ENCODE data around the gene PDE9A.

PDE9A gene

DNA sequence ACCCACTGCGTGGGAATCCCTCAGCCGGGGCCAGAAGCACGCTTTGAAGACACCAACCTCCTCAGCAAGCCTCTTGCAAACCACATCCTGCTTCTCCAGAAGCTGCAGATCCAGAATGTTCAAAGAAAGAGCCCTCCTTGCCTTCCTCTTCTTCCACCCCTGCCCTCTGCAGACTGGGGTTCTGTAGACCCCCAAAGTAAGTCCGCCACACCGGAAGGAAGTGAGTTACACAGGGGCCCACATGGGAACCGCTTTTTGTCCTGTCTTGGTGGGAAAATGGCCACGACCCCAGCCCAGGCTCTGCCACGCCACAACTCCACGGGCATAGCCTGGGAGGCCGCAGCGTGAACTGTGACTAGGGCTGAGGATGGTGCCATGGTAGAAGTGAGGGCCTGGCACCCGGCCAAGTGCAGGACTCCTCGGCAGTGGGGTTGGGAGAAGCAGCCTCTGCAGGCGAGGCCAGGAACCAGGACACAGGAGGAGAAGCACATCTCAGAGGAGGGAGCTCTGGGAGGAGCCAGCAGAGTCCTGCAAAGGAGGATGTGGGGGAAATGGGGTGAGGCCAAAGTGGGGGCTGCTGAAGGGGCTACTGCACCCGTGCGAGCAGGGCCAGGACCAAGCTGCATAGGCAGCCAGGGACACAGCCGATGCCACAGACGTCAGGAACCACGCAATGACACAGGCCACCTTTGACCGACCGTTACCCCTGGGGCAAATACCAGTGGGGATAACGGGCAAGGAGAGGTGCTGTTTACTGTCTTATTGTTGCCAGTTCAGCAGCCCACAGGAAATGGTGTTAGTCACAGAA is 30.9 kb downstream of the PDE9A start:
- DNase-seq (ENCODE audit: low read depth, low spot score): no peak

DNA sequence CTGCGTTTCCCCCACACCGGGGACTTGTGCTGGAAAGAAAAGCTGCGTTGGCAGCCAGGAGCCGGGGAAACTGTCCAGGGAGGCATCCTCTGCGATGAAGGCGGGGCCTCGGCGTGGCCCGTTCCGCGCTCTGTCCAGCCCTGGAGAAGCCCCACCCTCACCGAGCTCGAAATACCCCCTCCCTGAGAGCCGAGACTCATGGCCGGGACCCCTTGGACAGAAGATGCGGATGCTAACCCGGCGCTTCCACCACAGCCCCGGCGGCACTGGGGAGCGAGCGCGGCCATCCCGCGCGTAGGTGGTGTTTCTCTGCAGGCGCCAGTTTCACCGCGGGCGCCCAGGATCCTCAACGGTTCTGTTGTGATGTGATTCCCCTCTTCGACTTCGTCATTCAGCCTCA is 31.6 kb downstream of the PDE9A start:
- DNase-seq (ENCODE audit: low read depth, low spot score): no peak

DNA sequence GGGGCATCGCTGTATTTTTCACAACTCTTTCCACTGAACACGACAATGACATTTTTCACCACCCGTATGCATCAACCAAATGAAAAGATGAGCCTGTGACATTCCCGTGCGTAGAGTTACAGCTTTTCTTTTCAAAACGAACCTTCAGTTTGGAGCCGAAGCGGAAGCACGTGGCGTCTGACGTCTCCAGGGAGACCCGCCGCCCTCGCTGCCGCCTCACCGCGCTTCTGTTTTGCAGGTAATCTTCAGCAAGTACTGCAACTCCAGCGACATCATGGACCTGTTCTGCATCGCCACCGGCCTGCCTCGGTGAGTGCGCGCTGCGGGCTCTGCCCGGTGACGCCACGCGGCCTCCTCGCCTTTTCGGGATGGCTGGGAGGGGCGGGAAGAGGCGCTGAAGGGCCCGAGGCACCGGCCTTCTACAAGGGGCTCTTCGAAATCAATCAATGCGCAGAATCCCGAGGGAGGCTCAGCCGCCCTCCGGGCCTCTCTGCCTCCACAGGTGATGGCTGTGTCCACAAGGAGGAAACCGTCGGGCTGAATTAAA is 32.6 kb downstream of the PDE9A start:
- DNase-seq (ENCODE audit: low read depth, low spot score): no peak

DNA sequence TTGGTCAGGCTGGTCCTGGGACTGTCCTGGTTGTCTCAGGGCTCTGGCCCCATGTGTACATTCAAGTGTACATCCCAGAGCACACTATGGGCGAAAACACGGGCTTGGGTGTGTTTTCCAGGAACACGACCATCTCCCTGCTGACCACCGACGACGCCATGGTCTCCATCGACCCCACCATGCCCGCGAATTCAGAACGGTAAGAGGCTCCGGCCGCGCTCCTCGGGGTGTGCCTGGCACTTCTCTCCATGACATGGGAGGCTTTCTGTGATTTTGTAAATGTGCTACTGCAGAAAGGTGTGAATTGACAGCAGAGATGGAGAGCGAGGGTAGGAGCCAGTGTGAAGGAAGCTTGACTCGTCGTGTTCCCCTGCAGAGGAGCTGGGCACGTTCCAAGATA is 34.4 kb downstream of the PDE9A start:
- DNase-seq (ENCODE audit: low read depth, low spot score): no peak

DNA sequence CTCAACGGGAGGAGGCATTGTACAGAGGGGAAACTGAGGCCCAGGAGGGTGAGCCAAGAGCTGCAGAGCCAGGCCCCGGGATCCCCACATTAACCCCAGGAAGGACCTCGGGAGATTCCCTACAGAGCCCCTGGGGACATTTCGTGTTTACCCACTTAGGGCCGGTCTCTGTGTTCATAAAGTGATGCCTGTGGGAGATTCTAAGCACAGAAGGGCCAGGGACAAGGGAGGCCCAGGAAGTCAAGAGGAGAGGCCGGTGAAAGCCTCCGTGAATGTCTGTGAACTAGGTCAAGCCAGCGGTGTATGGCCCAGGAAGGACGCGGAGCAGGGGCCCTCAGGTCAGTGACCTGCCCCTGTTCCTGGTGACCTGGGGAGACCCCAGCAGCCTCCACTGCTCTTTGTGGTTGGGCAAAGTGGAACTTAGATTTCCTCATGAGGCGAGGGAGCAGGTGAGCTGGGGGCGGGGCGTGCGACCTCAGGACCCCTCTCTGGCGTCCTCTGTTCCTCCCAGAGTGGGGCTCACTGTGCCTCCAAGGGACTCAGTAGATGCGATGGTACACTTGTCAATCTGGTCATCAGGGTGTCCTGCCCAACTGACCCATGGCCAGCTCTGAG is 34.9 kb downstream of the PDE9A start:
- DNase-seq (ENCODE audit: low read depth, low spot score): no peak

DNA sequence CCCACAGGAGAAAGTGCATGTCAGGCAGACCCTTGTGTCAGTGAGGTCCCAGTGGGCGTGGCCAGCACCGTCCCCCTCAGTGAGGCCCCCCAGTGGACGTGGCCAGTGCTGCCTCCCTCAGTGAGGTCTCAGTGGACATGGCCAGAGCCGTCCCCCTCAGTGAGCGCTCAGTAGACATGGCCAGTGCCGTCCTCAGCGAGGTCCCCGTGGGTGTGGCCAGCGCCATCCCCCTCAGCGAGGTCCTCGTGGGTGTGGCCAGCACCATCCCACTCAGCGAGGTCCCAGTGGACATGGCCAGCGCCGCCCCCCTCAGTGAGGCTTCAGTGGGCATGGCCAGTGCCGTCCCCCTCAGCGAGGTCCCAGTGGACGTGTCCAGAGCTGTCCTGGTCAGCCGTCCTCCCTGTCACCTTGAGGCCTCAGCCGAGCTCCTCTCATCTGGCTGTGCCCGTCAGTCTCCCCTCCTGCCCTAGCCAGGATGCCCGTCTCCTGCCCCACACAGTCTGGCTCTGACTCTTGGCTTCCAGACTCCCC is 35.5 kb downstream of the PDE9A start:
- DNase-seq (ENCODE audit: low read depth, low spot score): no peak

DNA sequence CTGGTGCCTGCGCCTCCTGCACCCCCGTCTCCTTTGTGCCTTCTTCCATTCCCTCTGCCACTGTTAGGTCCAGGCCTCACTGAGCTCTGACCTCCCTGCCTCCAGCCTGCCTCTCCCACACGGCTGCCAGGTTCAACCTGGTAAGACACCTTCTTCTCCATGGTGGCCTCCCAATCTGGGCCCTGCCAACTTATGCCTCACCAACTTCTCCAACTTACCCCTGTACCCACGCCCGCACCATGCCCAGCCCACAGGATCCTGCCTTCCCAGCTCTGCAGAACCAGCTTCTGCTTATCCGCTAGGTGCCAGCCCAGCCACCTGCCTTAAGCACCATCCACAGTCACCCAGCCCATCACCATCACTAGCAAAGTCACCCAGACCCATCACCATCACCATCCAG is 37.2 kb downstream of the PDE9A start:
- DNase-seq (ENCODE audit: low read depth, low spot score): no peak

DNA sequence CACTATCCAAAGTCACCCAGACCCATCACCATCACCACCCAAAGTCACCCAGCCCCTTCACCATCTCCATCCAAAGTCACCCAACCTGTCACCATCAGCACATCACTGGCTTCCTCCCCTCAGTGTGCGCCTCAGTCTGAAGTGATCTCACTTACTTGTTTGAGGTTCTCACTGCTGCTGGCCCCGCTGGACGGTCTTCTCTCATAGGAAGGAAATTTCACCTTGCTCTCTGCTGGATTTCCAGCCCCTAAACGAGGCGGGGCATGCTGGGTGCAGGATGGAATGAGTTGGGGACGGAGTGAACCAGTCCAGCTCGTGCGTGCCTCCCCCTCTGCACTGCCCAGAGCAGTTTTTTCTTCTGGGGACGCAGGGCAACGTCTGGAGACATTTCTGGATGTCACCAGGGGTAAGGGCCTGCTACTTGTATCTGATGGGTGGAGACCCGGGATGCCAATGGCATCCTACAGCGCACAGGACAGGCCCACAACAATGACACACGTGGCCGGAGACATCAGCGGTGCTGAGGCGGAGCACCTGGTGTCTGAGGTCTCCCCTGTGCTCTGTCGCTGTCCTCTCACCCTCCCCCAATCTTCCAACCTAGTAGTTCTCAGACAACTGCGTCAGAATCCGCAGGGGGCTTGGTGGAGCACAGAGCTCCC is 38.6 kb downstream of the PDE9A start:
- no peak for DNase-seq (ENCODE audit: low read depth, low spot score)

DNA sequence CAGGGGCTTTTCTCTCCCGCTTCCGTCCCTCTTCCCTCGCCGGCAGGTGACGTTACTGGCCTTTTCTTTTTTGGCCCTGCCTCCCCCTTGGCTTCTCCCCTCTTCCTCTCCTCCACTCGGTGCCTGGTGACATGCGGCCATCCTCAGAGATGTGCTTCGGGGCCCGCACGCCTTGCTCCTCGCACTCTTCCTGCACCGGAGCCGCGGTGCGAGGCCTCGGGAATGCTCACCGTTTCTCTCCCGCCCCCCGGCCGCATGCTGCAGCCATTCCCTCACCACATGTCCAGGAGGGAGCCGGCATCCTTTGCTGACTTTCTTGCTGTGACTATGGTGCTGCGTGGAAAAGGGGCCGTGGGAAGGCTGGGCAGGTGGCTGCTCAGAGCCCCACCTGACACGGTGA is 39.3 kb downstream of the PDE9A start:
- DNase-seq (ENCODE audit: low read depth, low spot score): no peak

DNA sequence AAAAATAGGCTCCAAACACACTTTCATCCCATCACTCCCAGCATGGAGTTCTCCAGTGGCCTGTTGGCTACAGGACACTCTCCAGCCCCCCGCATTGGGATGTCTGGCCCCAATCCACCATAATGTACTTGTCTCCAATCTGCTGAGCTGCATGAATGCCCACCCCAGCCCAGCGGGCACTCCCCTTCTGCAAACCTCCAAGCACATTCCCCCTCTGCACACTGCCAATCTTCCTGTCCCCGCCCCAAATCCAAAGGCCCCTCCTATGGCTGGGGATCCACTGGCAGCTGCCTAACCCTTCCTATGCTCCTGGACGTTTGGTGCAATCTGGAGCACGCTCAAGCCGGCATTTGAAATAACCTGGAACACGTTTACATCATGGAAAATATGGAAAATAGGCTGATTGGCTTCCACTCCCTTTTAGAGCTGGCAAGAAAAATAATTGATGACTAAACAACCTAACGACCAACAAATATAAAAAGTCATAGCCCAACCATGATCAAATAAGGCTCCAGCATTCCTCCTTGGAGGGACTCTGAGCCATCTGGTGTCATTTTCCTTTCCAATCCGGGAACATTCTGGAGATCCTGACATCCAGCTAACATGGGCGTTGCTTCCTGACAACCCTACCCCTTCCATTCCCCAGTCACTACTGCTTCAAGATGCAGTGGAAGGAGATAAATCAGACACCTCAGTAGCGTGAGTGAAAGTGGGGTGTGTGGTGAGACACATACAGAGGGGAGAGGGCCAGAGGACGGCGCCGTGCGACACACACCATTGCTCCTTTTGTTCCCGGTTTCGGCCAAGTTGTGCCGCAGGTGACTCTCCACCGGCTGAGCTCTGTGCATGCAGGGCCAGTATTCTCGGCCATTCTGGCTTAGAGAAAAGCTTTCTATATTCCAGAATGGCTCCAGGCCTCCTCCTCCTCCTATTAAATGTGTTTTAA is 41.6 kb downstream of the PDE9A start:
- no peak for DNase-seq (ENCODE audit: low read depth, low spot score)

DNA sequence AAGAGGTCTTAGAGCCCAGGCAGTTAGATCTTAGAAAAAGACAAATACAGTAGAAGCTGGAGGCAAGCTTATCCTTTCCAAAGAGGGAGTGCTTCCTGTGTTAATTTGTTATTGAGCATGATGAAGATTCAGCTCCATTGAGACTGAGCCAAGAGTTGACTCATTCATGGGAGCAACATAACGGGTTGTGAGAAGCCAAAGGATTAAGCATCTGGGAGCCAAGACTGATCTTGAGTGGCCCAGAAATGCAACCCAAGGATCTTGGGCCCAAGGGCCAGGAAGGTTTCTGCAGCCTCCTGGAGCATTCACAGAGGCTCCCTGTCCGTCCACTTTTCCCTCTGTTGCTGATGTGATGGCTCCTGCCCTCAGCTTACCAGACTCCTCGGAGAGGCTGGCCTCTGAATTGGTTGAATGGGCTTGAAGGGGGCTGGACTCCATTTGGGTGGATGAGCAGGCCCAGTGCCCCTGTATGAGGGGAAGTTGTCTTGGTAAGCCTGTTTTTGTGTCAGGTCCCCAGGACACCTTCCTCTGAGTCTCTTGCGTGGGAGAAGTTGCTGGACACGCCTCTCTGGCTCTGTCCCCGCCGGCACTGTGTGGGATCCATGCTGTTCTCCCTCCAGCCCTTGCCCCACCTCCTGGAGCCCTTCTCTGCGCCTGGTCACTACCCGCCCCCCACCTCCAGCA is 42.4 kb downstream of the PDE9A start:
- no peak for DNase-seq (ENCODE audit: low read depth, low spot score)

DNA sequence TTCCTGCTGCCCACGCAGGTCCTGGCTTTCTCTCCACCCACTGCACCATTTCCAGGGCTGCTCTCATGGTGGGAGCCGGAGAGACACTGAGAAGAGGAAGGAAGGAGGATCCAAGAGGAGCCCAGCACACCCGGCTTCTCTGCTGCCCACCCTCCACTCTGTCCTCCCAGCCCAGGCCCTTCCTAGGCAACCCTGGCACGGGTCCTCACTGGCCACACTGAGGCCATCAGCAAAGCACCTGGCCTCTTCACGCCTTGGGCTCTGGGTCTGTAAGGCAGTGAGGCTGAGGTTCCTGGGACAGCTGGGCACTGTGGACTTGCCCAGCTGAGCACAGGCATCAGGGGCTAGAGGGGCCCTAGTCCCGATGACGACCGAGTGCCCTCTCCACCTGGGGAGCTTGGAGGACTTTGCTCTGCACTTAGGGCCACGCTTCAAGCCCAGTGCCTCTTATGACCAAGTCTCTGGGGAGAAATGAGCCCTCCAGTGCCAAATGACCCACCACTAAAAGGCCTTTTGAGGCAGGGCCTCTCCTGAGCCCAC is 43.1 kb downstream of the PDE9A start:
- no peak for DNase-seq (ENCODE audit: low read depth, low spot score)

DNA sequence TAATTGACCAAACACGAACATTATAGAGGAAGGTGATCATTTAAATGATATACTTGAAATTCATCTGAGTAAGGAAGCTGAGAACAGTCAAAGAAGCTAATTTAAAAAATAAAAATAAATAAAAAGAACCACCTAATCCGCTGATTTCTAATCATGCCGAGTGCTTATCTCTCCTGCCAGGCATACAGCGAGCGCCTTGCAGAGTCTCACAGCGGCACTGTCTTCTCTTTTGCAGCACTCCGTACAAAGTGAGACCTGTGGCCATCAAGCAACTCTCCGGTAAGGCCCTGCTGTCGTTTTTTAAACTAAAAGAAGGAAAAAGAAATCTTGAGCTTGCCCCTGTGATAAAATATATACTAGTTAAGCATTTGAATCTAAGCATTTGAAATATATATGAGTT is 45.3 kb downstream of the PDE9A start:
- no peak for DNase-seq (ENCODE audit: low read depth, low spot score)

DNA sequence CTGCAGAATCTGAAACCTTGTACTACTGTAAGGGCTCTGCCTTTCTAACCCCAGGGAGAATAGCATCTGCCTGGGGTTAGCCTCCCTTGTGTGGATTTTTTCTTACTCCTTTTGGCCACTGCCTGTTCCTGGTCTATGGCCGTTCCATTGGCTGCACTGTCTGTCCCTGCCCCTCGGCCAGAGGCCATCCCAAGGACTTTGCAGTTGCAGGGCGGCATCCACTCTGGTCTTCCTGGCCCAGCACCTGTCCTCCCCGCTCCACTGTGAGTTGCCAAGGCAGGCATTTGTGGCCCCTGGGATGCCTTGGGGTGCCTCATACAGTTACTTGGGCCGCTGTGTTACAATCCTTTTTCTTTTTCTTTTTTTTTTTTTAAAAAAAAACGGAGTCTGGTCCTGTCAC is 45.8 kb downstream of the PDE9A start:
- DNase-seq (ENCODE audit: low read depth, low spot score): no peak

DNA sequence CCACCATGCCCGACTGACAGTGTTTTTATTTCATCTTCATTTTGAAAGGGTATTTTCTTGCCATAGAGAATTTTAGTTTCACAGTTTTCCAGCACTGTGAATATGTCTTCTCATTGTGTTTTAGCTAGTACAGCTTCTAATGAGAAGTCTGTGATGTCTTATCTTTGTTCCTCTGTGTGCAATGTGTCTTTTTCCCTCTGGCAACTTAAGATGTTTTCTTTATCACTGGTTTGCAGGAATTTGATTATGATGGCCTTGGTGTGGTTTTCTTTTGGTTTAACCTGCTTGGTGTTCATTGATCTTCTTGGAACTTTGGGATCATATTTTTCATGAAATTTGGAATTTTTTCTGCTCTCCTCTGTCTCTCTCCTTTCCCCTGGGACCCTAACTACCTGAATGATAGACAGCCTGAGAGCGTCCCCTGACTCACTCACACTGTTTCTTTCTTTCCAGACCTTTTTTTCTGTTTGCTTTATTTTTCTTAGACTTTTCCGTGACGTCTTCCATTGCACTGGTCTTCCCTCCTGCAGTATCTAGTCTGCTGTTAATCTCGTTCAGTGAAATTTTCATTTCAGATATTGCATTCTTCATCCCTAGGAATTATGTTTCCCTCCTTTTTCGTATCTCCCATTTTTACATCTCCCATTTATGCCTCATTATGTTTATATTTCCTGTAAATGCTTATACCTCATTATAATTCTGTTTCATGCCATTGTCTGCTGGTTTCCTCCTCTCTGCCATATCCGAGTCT is 48.5 kb downstream of the PDE9A start:
- DNase-seq (ENCODE audit: low read depth, low spot score): no peak

DNA sequence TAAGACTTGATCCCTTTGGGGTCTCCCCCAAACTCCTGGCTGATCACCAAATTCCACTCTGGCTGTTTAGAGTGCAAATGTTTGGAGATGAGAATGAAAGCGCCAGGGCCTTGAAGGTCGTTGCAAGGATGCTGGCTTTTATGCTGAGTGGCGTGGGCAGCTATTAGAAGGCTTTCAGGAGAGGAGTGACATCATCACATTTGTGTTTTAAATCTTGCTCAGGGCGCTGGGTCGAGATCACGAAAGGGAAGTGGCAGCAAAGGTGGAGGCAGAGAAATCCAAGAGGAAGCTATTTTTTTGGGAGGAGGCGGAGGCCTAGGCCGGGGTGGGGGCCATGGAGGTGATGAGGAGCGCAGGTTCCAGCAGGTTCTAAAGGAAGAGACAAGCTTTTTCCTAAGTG is 49.3 kb downstream of the PDE9A start:
- no peak for DNase-seq (ENCODE audit: low read depth, low spot score)

DNA sequence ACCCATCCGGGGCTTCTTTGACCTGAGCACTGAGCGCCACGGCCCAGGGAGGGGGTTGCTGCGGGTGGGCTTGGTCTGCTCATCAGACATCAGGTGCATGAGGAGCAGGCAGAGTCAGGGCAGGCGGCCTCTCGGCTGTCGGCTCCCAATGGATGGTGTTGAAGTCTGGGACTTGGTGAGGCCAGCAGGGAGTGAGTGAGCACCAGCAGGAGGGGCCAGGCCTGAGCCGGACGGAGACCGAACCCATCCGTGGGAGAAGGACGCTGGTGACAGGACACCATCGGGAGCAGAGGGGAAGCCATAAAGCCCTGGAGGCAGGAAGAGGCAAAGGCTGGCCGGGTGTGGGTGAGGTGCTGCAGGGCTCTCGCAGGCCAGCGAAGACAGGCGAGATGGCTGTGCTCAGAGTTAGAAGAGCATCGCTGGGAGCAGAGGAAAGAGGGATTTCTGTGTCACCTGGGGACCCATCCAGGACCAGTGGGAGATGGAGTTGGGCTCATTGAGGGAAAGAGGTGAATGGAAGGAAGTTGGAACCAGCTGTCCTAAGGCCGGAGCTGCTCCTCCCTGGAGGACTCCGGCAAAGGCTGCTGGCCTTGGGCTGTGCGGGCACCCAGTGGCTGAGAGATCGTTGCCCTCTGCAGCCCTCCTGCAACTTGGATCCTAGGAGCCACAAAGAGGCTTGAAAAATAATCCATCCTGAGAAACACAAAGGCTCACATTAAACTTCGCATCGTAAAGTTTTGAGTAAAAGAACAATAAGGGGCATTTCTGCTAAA is 49.9 kb downstream of the PDE9A start:
- no peak for DNase-seq (ENCODE audit: low read depth, low spot score)

DNA sequence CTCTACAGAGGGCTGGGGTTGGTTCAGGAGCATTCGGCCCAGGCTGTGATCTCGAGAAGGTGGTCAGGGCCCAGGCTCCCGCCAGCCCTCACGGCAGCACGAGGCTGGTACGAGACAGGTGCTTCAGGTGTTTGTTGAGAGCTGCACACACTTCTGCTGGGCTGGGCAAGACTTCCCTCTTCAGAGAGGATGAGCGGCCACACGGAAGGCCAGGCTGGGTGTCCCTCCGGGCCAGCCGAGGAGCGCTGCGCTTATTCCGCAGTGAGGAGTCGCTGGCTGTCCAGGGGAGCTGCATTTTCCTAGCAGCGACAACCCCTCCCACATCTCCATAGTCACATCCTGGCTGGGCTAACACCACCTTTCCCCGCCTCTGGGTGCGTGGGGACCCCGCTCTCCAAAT is 50.5 kb downstream of the PDE9A start:
- no peak for DNase-seq (ENCODE audit: low read depth, low spot score)

DNA sequence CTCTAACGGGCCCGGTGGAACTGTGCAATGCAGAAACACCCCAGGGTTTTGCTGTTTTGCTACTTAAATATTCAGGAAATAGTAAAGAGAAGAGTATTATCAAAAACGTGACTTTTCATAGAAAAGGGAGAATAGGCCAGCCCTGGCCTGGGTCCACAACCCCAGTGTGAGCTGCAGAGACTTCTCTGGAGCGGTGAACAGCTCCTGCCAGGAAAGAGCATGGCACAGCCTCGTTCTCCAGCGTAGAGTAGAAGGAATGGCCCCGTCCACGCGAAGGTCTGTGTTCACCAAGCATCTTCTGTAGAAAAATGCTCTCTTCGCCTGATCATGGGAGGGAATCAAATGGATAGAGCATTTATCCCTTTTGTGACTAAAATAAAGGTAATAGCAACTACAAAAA is 51.4 kb downstream of the PDE9A start:
- no peak for DNase-seq (ENCODE audit: low read depth, low spot score)

Data from iPS DF 19.7 (cell line).